Fibroblast of lung (primary cell): ENCODE measurements around the gene SYTL3. TPM values are rescaled to one million over a fixed set of nuclear protein-coding genes. Genes with fewer than 3 reads are reported as not detected.

Experiments used
- DNase-seq, 2 donors: peaks; one replicate each; pipeline versions ENCODE4 v3.0.0 to v3.0.0-alpha.2; 2010; ENCODE audit warnings: low read depth in 2 of 2
- H2AFZ ChIP-seq: 2 replicates; pipeline ENCODE4 v1.5.1; 2012; ENCODE audit warnings: low read length, control low read depth, inconsistent platforms
- H3K27ac ChIP-seq: 2 replicates; pipeline ENCODE4 v1.5.1; 2011; ENCODE audit warnings: low read length, control low read depth; ENCODE audit not compliant: insufficient read depth
- H3K27me3 ChIP-seq: 2 replicates; pipeline ENCODE4 v1.5.1; 2011; ENCODE audit warnings: mild to moderate bottlenecking, low read length; ENCODE audit not compliant: control insufficient read depth, insufficient read depth
- H3K36me3 ChIP-seq: 2 replicates; pipeline ENCODE4 v1.5.1; 2011; ENCODE audit warnings: low read length; ENCODE audit not compliant: control insufficient read depth, insufficient read depth
- H3K4me1 ChIP-seq: 2 replicates; pipeline ENCODE4 v1.5.1; 2011; ENCODE audit warnings: low read length; ENCODE audit not compliant: control insufficient read depth, insufficient read depth; ENCODE audit errors: extremely low read depth
- H3K4me2 ChIP-seq: 2 replicates; pipeline ENCODE4 v1.5.1; 2011; ENCODE audit warnings: low read length, control low read depth; ENCODE audit not compliant: insufficient read depth; ENCODE audit errors: extremely low read depth
- H3K4me3 ChIP-seq, 4 experiments: fragments of 200-600 bp in 1 of 4; sonication (generic) in 1 of 4; replicated peaks in 1 of 4; 2 replicates each; pipeline ENCODE4 v1.5.1; 2011 to 2016; ENCODE audit warnings: low read length in 4 of 4, low read depth in 3 of 4, mild to moderate bottlenecking in 3 of 4, control low read depth in 2 of 4, inconsistent platforms in 1 of 4, mixed read lengths in 1 of 4; ENCODE audit not compliant: insufficient read depth in 1 of 4; ENCODE audit errors: control extremely low read depth in 1 of 4
- H3K79me2 ChIP-seq: 2 replicates; pipeline ENCODE4 v1.5.1; 2012; ENCODE audit warnings: mild to moderate bottlenecking, low read length, inconsistent platforms; ENCODE audit not compliant: control insufficient read depth, insufficient read depth
- H3K9ac ChIP-seq: 2 replicates; pipeline ENCODE4 v1.5.1; 2011; ENCODE audit warnings: mild to moderate bottlenecking, low read length, control low read depth; ENCODE audit not compliant: insufficient read depth
- H3K9me3 ChIP-seq: 2 replicates; pipeline ENCODE4 v1.5.1; 2012; ENCODE audit warnings: low read depth, low read length; ENCODE audit not compliant: control insufficient read depth, insufficient read depth
- H4K20me1 ChIP-seq: 2 replicates; pipeline ENCODE4 v1.5.1; 2011; ENCODE audit warnings: low read length; ENCODE audit not compliant: control insufficient read depth, insufficient read depth; ENCODE audit errors: extremely low read depth
- CTCF ChIP-seq, 2 donors: IDR thresholded peaks in 1 of 2; conservative IDR thresholded peaks in 1 of 2; 1 replicate in 1 of 2; 2 replicates in 1 of 2; pipeline ENCODE4 v1.5.1; 2011 to 2012; ENCODE audit warnings: low read length in 2 of 2, control low read depth in 1 of 2, inconsistent platforms in 1 of 2, low read depth in 1 of 2, mild to moderate bottlenecking in 1 of 2
- EZH2 ChIP-seq: IDR thresholded peaks from 2 replicates; pipeline ENCODE4 v1.5.1; 2012; ENCODE audit warnings: low read length, control low read depth, mild to moderate bottlenecking; ENCODE audit errors: missing control alignments
- polyA plus RNA-seq, 2 donors: library from polyadenylated mRNA; depleted of rRNA in 1 of 2; stranded (reverse) in 1 of 2; unstranded in 1 of 2; fragments of >200 nt; gene quantifications; 2 replicates each; pipeline ENCODE4 v1.2.1, GENCODE V29; 2011 to 2012; ENCODE audit warnings: missing spikeins in 1 of 2
- total RNA-seq: library from RNA; depleted of rRNA; stranded (reverse); fragments of >200 nt; gene quantifications from 2 replicates; pipeline ENCODE4 v1.2.1, GENCODE V29; 2014

Gene SYTL3
- total and polyA plus RNA-seq, 2 donors (not counting 1 experiment from before 2014, with no cell fraction given) = 0.76 to 4.6 TPM

- Histone ChIP-seq H3K9ac (no peak overlapping the region), H3K27ac (no peak overlapping the region), H3K79me2 (peaks cover 4% of the 10 kb centered on the region), H3K9me3 (no peaks in the 10 kb centered on the region), H3K27me3 (no peaks in the 10 kb centered on the region), H3K4me1 (peaks cover 6% of the 10 kb centered on the region), H3K36me3 (peaks cover 32% of the 10 kb centered on the region), H3K4me3 (no peak overlapping the region), H2AFZ (no peak overlapping the region), H3K4me2 (no peak overlapping the region), H4K20me1 (no peaks in the 10 kb centered on the region)
- TF ChIP-seq EZH2 (no peak), CTCF (conservative IDR thresholded peaks at IDR 0.05 in 1 of 2, IDR thresholded peaks at IDR 0.05 in 1 of 2; ENCODE audit: low read depth in 1 of 2, low read length in 2 of 2) (no peak)
- DNase-seq = no peak
These were observed 132.7 kb downstream of the SYTL3 start for GRCh38 chr6:158782432-158783166.

- H4K20me1 ChIP-seq = no peaks in the 10 kb centered on the region
- TF ChIP-seq CTCF (conservative IDR thresholded peaks at IDR 0.05 in 1 of 2, IDR thresholded peaks at IDR 0.05 in 1 of 2; ENCODE audit: low read depth in 1 of 2, low read length in 2 of 2) = no peak
- no peak for TF ChIP-seq EZH2
- H3K4me2 ChIP-seq = no peak overlapping the region
- no peak overlapping the region for H3K9ac ChIP-seq
- no peak overlapping the region for H3K27ac ChIP-seq
- H3K36me3 ChIP-seq = peaks cover 29% of the 10 kb centered on the region
- H3K79me2 ChIP-seq = peaks cover 3% of the 10 kb centered on the region
- no peaks in the 10 kb centered on the region for H3K27me3 ChIP-seq
- no peak for DNase-seq
- no peaks in the 10 kb centered on the region for H3K9me3 ChIP-seq
- no peak overlapping the region for H2AFZ ChIP-seq
- H3K4me1 ChIP-seq = peaks cover 6% of the 10 kb centered on the region
- no peak overlapping the region for H3K4me3 ChIP-seq
These were observed 133.3 kb downstream of the SYTL3 start for GRCh38 chr6:158783167-158783450.

- no peak for TF ChIP-seq CTCF (conservative IDR thresholded peaks at IDR 0.05 in 1 of 2, IDR thresholded peaks at IDR 0.05 in 1 of 2; ENCODE audit: low read depth in 1 of 2, low read length in 2 of 2)
- no peak for TF ChIP-seq EZH2
- H2AFZ ChIP-seq = no peak overlapping the region
- no peaks in the 10 kb centered on the region for H4K20me1 ChIP-seq
- H3K36me3 ChIP-seq = peaks cover 29% of the 10 kb centered on the region
- no peak overlapping the region for H3K9ac ChIP-seq
- no peaks in the 10 kb centered on the region for H3K9me3 ChIP-seq
- no peak overlapping the region for H3K27ac ChIP-seq
- H3K4me2 ChIP-seq = no peak overlapping the region
- DNase-seq = no peak
- H3K27me3 ChIP-seq = no peaks in the 10 kb centered on the region
- H3K79me2 ChIP-seq = peaks cover 4% of the 10 kb centered on the region
- no peak overlapping the region for H3K4me3 ChIP-seq
- peaks cover 6% of the 10 kb centered on the region for H3K4me1 ChIP-seq
These were observed 134.0 kb downstream of the SYTL3 start for GRCh38 chr6:158783851-158784250.
